Small intestine (tissue), 7 donors: ENCODE results near the gene PAX7. TPM values are rescaled to one million over a fixed set of nuclear protein-coding genes. Genes with fewer than 3 reads are reported as not detected.

Source experiments
- DNase-seq, 2 donors: peaks; one replicate each; pipeline versions ENCODE4 v3.0.0 to v3.0.0-alpha.2; 2013
- FAIRE-seq: peaks from 2 replicates; lab custom pipeline; 2012; peaks lifted over from hg19 to GRCh38; lab: Jason Lieb, UNC
- H3K27ac ChIP-seq, 3 donors: one replicate each; pipeline ENCODE4 v1.5.1; 2013; ENCODE audit warnings: low read length in 2 of 3, mild to moderate bottlenecking in 2 of 3, control low read depth in 1 of 3, inconsistent platforms in 1 of 3, low read depth in 1 of 3, moderate library complexity in 1 of 3
- H3K27me3 ChIP-seq, 3 donors: one replicate each; pipeline ENCODE4 v1.6.1; 2013; ENCODE audit warnings: low read length in 3 of 3, inconsistent platforms in 1 of 3; ENCODE audit not compliant: control insufficient read depth in 3 of 3, insufficient read depth in 3 of 3
- H3K36me3 ChIP-seq, 3 donors: one replicate each; pipeline ENCODE4 v1.6.1; 2013; ENCODE audit warnings: low read length in 3 of 3, inconsistent platforms in 1 of 3, low read depth in 1 of 3, mild to moderate bottlenecking in 1 of 3, moderate library complexity in 1 of 3; ENCODE audit not compliant: control insufficient read depth in 3 of 3, insufficient read depth in 2 of 3
- H3K4me1 ChIP-seq, 3 donors: one replicate each; pipeline ENCODE4 v1.6.1; 2013; ENCODE audit warnings: low read length in 2 of 3, inconsistent platforms in 1 of 3, low read depth in 1 of 3, mild to moderate bottlenecking in 1 of 3, moderate library complexity in 1 of 3; ENCODE audit not compliant: control insufficient read depth in 3 of 3, insufficient read depth in 2 of 3
- H3K4me3 ChIP-seq, 3 donors: one replicate each; pipeline ENCODE4 v1.5.1; 2013; ENCODE audit warnings: low read length in 3 of 3, control low read depth in 1 of 3, inconsistent platforms in 1 of 3, low read depth in 1 of 3, mild to moderate bottlenecking in 1 of 3, moderate library complexity in 1 of 3
- H3K9me3 ChIP-seq, 2 donors: one replicate each; pipeline ENCODE4 v1.6.1; 2013; ENCODE audit warnings: low read depth in 1 of 2, low read length in 1 of 2; ENCODE audit not compliant: control insufficient read depth in 2 of 2, insufficient read depth in 1 of 2
- whole genome bisulfite sequencing, 3 donors: extraction: QIAGEN DNeasy Blood & Tissue Kit; methylation state at CpG; one replicate each; pipeline ENCODE4 v1.1.7; 2013; 5-methylcytosine and 5-hydroxymethylcytosine counted together
- polyA plus RNA-seq, 4 donors: library from polyadenylated mRNA; stranded (reverse) in 3 of 4; unstranded in 1 of 4; fragments of 200-250 nt in 3 of 4; fragments of 120-200 nt in 1 of 4; gene quantifications; one replicate each; pipeline versions ENCODE4 v1.2.1 to v1.2.3, GENCODE V29; 2013
- donor health status: healthy with polysubstance abuse.
- donor health status: control.
- donor health status: control.
- donor health status: Bipolar disorder and iron deficiency.
- donor health status: healthy.

The PAX7 gene
- polyA plus RNA-seq, 4 donors = 0.01 to 0.15 TPM; not detected in 2

DNA sequence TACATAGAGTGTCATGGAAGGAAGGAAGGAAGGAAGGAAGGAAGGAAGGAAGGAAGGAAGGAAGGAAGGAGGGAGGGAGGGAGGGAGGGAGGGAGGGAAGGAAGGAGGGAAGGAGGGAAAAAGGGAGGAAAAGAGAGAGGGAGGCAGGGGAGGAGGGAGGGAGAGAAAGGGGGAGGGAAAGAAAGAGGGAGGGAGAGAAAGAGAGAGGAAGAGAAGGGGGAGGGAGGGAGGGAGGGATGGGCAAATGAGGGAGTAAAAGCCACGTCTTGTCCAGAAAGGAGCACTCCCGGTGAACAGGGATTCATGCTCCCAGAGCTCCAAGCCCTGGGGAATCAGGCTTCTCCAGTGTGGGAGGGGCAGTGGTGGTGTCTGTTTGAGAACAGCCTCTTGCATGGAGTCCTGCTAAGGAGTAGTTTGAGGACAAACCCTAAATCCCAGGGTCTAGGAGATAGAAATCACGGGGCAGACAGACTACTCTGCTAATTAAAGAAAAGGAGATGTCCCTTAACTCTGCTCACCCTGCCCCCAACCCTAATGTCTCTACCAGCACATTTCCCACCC, 157.3 kb downstream of the PAX7 start:
- peaks cover 4 to 21% (median 14%) of the 10 kb centered on the region in 3 donors for H3K27me3 ChIP-seq
- WGBS, 3 donors = 27 to 43% (median 31%) methylated on average over 3 of the region's 3 CpGs
- H3K4me3 ChIP-seq = no peak overlapping the region
- H3K27ac ChIP-seq = no peak overlapping the region
- H3K4me1 ChIP-seq = no peaks in the 10 kb centered on the region
- FAIRE-seq = no peak
- no peak for DNase-seq
- H3K9me3 ChIP-seq = no peaks in the 10 kb centered on the region
- H3K36me3 ChIP-seq = no peaks in the 10 kb centered on the region

- no peaks in the 10 kb centered on the region for H3K4me1 ChIP-seq
- no peak for DNase-seq
- H3K27ac ChIP-seq = no peak overlapping the region
- no peak for FAIRE-seq
- peaks cover 0 to 16% (median 8%) of the 10 kb centered on the region in 3 donors for H3K27me3 ChIP-seq
- no peaks in the 10 kb centered on the region for H3K36me3 ChIP-seq
- H3K9me3 ChIP-seq = no peaks in the 10 kb centered on the region
- H3K4me3 ChIP-seq = no peak overlapping the region
- WGBS, 3 donors = 52 to 73% (median 59%) methylated on average over 4 of the region's 4 CpGs
Measured at GRCh38 chr1:18789246-18789645, 158.6 kb downstream of the PAX7 start.

DNA sequence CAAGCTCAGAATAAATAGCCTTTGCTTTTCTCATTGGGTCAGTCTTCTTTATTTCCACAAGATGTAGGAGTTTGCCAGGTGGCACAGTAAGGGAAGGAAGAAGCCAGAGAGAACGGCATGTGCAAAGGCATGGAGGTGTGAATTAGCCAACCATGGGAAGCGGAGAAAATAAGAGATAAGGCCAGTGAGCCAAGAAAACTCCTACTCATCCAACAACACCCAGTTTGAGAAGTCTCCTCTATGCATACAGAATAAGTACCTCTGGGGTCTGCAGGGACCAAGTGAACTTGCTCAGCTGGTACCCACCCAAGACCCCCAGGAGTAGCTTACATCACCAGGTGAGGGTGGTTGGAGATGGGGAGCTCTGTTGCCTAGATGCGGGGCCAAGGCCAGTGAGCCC, 162.1 kb downstream of the PAX7 start:
- H3K36me3 ChIP-seq = no peaks in the 10 kb centered on the region
- H3K27ac ChIP-seq = no peak overlapping the region
- H3K9me3 ChIP-seq = no peaks in the 10 kb centered on the region
- 73 to 87% (median 73%) methylated on average over 3 of the region's 3 CpGs for WGBS, 3 donors
- H3K4me3 ChIP-seq = no peak overlapping the region
- no peak for DNase-seq
- FAIRE-seq = no peak
- H3K27me3 ChIP-seq = peaks cover 0 to 10% (median 0%) of the 10 kb centered on the region in 3 donors
- H3K4me1 ChIP-seq = no peaks in the 10 kb centered on the region

GRCh38 chr1:18793164-18793563, 162.5 kb downstream of the PAX7 start:
- no peak for DNase-seq
- Histone ChIP-seq H3K36me3 (no peaks in the 10 kb centered on the region), H3K27me3 (peaks cover 0 to 10% (median 0%) of the 10 kb centered on the region in 3 donors), H3K27ac (no peak overlapping the region), H3K9me3 (no peaks in the 10 kb centered on the region), H3K4me3 (no peak overlapping the region), H3K4me1 (no peaks in the 10 kb centered on the region)
- WGBS, 3 donors = 76 to 79% (median 77%) methylated on average over 10 of the region's 10 CpGs
- no peak for FAIRE-seq

GRCh38 chr1:18794051-18794450, 163.4 kb downstream of the PAX7 start:
- no peak for FAIRE-seq
- no peak overlapping the region for H3K27ac ChIP-seq

GRCh38 chr1:18794561-18794960, 163.9 kb downstream of the PAX7 start:
- Histone ChIP-seq H3K27ac (no peak overlapping the region), H3K27me3 (peaks cover 0 to 10% (median 0%) of the 10 kb centered on the region in 3 donors), H3K4me1 (no peaks in the 10 kb centered on the region), H3K9me3 (no peaks in the 10 kb centered on the region), H3K36me3 (no peaks in the 10 kb centered on the region), H3K4me3 (no peak overlapping the region)
- FAIRE-seq = no peak
- 29 to 36% (median 31%) methylated on average over 5 of the region's 5 CpGs for WGBS, 3 donors
- DNase-seq = no peak

More at GRCh38 chr1:18794051-18794450, 163.4 kb downstream of the PAX7 start:
- Histone ChIP-seq H3K4me1 (no peaks in the 10 kb centered on the region), H3K9me3 (no peaks in the 10 kb centered on the region), H3K4me3 (no peak overlapping the region), H3K36me3 (no peaks in the 10 kb centered on the region), H3K27me3 (peaks cover 0 to 10% (median 0%) of the 10 kb centered on the region in 3 donors)
- 49 to 63% (median 56%) methylated on average over 10 of the region's 10 CpGs for WGBS, 3 donors
- no peak for DNase-seq

- Histone ChIP-seq H3K9me3 (no peaks in the 10 kb centered on the region), H3K27me3 (peaks cover 0 to 9% (median 0%) of the 10 kb centered on the region in 3 donors), H3K36me3 (no peaks in the 10 kb centered on the region), H3K4me1 (no peaks in the 10 kb centered on the region), H3K4me3 (no peak overlapping the region), H3K27ac (no peak overlapping the region)
- DNase-seq = no peak
- 58 to 68% (median 65%) methylated on average over 14 of the region's 14 CpGs for WGBS, 3 donors
- FAIRE-seq = no peak
Measured at GRCh38 chr1:18795002-18795689, 164.5 kb downstream of the PAX7 start.

GRCh38 chr1:18796950-18797349, 166.3 kb downstream of the PAX7 start:
- Histone ChIP-seq H3K27ac (no peak overlapping the region), H3K4me3 (no peak overlapping the region), H3K4me1 (no peaks in the 10 kb centered on the region), H3K9me3 (no peaks in the 10 kb centered on the region), H3K36me3 (no peaks in the 10 kb centered on the region), H3K27me3 (peaks cover 0 to 9% (median 0%) of the 10 kb centered on the region in 3 donors)
- WGBS, 3 donors = 57 to 72% (median 64%) methylated on average over 3 of the region's 3 CpGs
- FAIRE-seq (no peak), DNase-seq (no peak)
